Panc1 (cell line): ENCODE results near the gene CBR4.

ENCODE experiments used
- CTCF ChIP-seq: fragments of 450-650 bp; IDR thresholded peaks from 2 replicates; pipeline ENCODE4 v1.5.1; 2017; ENCODE audit warnings: mild to moderate bottlenecking
- POLR2AphosphoS5 ChIP-seq: IDR thresholded peaks from 2 replicates; pipeline ENCODE4 v1.6.1; 2012; ENCODE audit warnings: mild to moderate bottlenecking, low read depth, low read length, moderate library complexity
- REST ChIP-seq, 2 experiments: IDR thresholded peaks; 2 replicates each; pipeline ENCODE4 v1.6.1; 2011 to 2012; ENCODE audit warnings: low read depth in 2 of 2, control low read depth in 1 of 2, low read length in 1 of 2, mild to moderate bottlenecking in 1 of 2, moderate library complexity in 1 of 2; ENCODE audit not compliant: insufficient read depth in 1 of 2
- SIN3A ChIP-seq: IDR thresholded peaks from 2 replicates; pipeline ENCODE4 v1.6.1; 2012; ENCODE audit warnings: low read depth, mild to moderate bottlenecking, low read length, moderate library complexity, borderline replicate concordance; ENCODE audit not compliant: insufficient read depth
- TCF7L2 ChIP-seq: IDR thresholded peaks from 2 replicates; pipeline ENCODE4 v1.6.1; 2011; ENCODE audit warnings: mild to moderate bottlenecking, low read depth, low read length, inconsistent platforms

GRCh38 chr4:168993714-168994510 lies 16.1 kb downstream of the CBR4 start:
- no peak for TF ChIP-seq CTCF
- TF ChIP-seq REST (IDR thresholded peaks at IDR 0.05; ENCODE audit: insufficient read depth in 1 of 2, low read depth in 2 of 2, low read length in 1 of 2), result no peak
- no peak for TF ChIP-seq POLR2AphosphoS5
- TF ChIP-seq TCF7L2, result no peak
- TF ChIP-seq SIN3A, result no peak
